Measurements from ENCODE around the gene AOPEP.

GRCh38 chr9:95118596-95118995 is 392.1 kb downstream of the AOPEP start:
- TF ChIP-seq, protein P1, sequence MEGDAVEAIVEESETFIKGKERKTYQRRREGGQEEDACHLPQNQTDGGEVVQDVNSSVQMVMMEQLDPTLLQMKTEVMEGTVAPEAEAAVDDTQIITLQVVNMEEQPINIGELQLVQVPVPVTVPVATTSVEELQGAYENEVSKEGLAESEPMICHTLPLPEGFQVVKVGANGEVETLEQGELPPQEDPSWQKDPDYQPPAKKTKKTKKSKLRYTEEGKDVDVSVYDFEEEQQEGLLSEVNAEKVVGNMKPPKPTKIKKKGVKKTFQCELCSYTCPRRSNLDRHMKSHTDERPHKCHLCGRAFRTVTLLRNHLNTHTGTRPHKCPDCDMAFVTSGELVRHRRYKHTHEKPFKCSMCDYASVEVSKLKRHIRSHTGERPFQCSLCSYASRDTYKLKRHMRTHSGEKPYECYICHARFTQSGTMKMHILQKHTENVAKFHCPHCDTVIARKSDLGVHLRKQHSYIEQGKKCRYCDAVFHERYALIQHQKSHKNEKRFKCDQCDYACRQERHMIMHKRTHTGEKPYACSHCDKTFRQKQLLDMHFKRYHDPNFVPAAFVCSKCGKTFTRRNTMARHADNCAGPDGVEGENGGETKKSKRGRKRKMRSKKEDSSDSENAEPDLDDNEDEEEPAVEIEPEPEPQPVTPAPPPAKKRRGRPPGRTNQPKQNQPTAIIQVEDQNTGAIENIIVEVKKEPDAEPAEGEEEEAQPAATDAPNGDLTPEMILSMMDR (conservative IDR thresholded peaks at IDR 0.05 in 1 of 2, IDR thresholded peaks at IDR 0.05 in 1 of 2; ENCODE audit: extremely low read depth in 1 of 2, insufficient read depth in 1 of 2, low read depth in 1 of 2, low read length in 2 of 2): no peak
- TF ChIP-seq EZH2 (IDR thresholded peaks at IDR 0.05; ENCODE audit: borderline replicate concordance, low read length): no peak

Measured in mammary epithelial cell (primary cell).